GM19324 (cell line): ENCODE results near the gene RABGAP1.

Source experiments
- ATAC-seq: cut with Tn5 transposase; IDR thresholded peaks from one replicate; pipeline ENCODE4 v1.9.1; 2021; ENCODE audit warnings: mild to moderate bottlenecking, moderate library complexity; ENCODE audit not compliant: unreplicated experiment, low FRiP score

RABGAP1 gene

GRCh38 chr9:123003466-123003865 lies 62.6 kb downstream of the RABGAP1 start:
- ATAC-seq = no peak

- ATAC-seq = no peak
Observed at GRCh38 chr9:123005964-123006363, 65.1 kb downstream of the RABGAP1 start.

- ATAC-seq = no peak
Observed at GRCh38 chr9:123007269-123007668, 66.4 kb downstream of the RABGAP1 start.

DNA sequence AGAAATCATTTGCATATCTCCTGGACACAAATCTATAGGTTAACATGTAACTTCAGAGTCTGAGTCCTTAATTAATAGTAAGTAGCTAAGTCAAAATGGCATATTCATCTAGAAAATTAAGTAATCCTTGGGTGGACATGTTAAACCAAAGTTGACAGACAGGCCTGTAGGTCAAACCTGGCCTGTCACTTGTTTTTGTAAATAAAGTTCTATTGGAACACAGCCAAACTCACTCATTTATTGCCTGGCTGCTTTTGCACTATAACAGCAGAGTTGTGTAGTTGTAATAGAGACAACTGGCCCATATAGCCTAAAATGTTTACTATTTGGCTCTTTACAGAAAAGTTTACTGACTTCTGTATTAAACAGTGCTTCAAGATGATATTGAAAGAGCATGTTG lies 68.1 kb downstream of the RABGAP1 start:
- no peak for ATAC-seq

DNA sequence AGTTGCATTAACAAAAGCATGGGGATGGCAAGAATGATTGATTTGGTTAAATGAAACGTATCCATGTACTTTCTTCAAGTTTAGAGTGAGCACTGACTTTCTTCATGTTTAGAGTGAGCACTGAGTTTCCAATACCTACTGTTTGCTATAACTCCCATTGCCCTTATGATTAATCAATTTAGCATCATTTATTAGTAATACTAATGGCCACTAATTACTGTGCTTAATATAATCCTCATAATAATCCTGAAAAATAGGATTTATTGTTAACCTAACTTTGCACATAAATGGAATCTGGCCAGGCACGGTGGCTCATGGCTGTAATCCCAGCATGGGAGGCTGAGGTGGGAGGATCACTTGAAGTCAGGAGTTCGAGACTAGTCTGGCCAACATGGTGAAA lies 70.6 kb downstream of the RABGAP1 start:
- no peak for ATAC-seq

DNA sequence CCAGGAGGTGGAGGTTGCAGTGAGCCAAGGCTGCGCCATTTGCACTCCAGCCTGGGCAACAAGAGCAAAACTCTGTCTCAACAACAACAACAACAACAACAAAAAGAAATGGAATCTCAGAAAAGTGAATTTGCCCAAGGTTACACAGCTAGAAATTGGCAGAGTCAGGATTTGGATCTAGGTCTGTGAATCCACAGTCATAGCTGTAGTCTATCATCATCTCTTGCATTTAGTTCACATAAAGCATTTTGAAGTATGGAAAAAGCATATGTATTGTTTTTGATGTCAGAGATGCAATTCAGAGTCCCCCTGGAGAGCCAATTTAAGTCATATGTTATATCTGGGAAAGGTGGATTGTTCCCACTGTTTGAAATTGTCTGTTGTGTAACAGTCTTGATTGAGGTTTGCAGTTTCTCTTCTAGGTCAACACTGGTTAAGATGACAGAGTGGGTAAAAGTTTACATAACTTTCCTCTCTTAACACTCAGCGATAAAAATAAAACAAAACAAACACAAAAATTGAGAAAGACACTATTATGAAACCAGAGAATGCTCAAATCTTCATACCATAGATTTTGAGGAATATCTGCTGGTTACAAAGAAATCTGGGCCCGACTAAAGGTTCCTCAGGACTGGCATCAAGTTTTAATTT lies 71.2 kb downstream of the RABGAP1 start:
- ATAC-seq = no peak

DNA sequence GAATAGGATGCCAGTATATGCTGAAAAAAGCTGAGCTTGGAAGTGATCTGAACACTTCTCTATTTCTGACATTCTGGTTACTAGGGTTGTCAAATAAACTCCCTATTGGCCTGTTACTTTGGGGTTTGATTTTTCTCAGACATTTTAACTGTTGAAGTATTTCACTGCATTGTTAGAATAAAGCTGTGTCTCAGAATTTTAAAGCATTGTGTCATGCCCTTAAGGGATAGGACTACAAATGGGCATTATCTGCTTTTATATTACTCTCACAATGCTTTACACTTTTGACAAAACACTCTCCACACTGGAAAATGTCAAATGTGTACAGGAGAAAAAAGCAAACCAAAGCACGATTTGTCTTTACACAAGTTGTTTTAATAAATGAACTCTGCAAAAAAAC lies 75.8 kb downstream of the RABGAP1 start:
- ATAC-seq = no peak

DNA sequence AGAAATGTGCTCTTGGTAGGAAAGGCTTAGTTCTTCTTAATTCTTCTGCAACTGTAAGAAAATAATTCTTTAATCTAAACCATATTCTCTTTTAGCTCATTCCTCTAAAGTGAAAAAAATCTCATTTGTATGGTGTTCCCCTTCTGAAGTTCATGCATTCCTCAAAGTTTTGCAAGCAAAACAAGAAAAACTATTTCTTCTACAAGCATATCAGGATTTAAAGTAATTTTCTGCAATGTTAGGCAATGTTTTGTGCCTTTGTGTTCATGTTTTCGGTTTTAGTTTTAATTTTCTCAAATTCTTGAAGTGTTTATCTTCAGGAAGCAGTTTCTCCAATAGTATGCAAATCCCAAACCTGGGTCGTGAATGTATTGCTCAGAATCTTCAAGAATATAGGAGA lies 80.0 kb downstream of the RABGAP1 start:
- no peak for ATAC-seq

- no peak for ATAC-seq
Observed at GRCh38 chr9:123026425-123026824, 85.6 kb downstream of the RABGAP1 start.

GRCh38 chr9:123027517-123027916 lies 86.7 kb downstream of the RABGAP1 start:
- ATAC-seq = no peak

- no peak for ATAC-seq
Observed at GRCh38 chr9:123028136-123028535, 87.3 kb downstream of the RABGAP1 start.

- ATAC-seq = no peak
Observed at GRCh38 chr9:123028973-123029372, 88.2 kb downstream of the RABGAP1 start.

GRCh38 chr9:123031963-123032362 lies 91.1 kb downstream of the RABGAP1 start:
- no peak for ATAC-seq

DNA sequence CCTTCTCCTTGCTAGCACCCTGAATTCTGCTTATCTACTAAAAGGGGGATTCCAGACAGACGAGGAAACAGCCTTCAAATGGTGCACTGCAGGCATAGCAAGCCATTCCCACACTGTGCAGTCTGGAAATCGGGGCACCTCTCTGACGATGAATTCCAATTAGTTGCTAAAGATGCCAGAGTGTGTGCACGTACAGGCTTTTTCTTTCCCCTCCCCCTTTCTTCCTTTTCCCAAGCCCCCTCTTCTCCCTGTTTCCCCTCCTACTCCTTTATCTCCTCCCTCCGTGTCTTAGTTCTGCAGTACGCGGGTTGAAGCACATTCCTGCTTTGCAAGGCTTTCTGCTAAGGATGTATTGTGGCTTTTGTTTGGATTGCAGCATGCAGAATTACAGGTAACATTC lies 92.5 kb downstream of the RABGAP1 start, which contains the start of gene GPR21:
Gene GPR21 (plus strand): TSS at position 316 of the 400 bp plus-strand sequence. CDS start 900 bp downstream, outside the sequence.
- ATAC-seq = no peak

DNA sequence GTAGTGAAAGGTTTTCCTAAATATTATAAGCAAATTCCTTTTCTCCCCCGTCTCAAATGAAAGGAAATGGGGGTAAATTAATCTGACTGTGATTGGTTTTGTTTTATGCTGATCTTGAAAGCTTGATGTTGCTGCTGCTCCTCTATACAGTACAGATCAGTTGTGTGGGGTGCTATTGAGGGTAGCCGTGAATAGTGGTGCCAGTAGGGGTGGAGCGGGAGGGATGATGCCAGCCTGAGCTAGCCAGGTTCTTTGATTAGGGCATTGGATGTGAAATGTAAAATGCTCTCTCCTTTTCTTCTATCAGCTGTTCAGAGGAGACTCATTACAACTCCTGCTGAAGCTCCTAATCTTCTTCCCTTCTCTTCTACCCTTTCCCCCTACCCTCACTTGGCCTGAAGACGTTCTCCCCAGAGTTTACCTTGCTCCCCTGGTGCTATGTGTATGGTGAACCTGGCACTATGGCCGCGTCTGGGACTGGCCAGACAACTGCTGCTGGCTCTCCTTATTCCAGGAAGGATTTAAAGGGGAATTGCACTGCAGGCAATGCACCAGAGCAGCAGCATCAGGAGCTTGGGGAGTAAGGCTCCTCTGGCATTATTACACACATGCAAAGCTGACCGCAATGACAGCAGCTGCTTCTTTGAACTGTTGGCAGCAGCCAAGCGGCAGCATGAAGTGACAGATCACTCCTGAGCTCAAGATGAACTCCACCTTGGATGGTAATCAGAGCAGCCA lies 93.2 kb downstream of the RABGAP1 start:
- ATAC-seq = no peak

DNA sequence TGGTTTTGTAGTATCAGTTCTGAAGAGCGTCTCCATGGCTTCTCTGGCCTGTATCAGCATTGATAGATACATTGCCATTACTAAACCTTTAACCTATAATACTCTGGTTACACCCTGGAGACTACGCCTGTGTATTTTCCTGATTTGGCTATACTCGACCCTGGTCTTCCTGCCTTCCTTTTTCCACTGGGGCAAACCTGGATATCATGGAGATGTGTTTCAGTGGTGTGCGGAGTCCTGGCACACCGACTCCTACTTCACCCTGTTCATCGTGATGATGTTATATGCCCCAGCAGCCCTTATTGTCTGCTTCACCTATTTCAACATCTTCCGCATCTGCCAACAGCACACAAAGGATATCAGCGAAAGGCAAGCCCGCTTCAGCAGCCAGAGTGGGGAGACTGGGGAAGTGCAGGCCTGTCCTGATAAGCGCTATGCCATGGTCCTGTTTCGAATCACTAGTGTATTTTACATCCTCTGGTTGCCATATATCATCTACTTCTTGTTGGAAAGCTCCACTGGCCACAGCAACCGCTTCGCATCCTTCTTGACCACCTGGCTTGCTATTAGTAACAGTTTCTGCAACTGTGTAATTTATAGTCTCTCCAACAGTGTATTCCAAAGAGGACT lies 94.2 kb downstream of the RABGAP1 start:
- no peak for ATAC-seq

GRCh38 chr9:123035791-123036190 lies 95.0 kb downstream of the RABGAP1 start:
- no peak for ATAC-seq

GRCh38 chr9:123036893-123037545 lies 96.2 kb downstream of the RABGAP1 start:
- ATAC-seq = no peak

GRCh38 chr9:123039617-123040219 lies 98.9 kb downstream of the RABGAP1 start:
- no peak for ATAC-seq

DNA sequence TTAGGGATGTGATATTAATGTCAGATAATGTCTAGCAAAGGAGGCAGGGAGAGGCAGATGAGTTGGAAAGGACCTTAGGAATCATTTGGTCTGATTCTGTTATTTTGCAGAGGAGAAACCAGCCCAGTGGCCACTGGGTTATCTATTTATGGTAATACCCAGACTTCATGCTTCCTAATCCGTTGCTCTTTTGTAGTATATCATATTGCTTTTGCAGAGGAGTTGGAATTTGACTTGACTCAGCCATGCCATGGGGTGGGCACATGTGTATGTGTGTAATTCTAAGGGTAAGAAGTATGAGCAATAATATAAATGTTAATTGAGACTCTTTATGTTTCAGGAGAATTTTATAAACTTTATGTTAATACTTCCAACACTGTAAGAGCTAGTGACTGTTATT lies 100.0 kb downstream of the RABGAP1 start:
- no peak for ATAC-seq

DNA sequence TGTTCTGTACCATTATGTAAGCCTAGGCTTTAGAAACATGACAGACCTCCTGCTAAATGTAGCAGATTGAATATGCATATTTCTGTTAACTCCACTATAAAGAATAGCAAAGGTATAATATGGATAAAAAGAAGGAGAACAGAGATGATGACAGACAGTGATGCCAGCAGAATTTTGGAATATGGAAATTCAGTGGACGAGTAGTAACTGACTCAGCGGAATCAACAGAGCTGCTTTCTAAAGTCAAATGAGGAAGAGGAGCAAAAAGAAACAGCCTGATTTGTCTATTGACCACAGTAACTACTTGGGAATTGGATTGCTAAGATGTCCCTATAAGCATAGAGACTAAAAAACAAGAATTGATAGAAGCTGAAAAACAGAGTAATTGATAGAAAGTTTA lies 100.7 kb downstream of the RABGAP1 start:
- no peak for ATAC-seq
